ENCODE measurements around the gene PLTP.

The PLTP gene

DNA sequence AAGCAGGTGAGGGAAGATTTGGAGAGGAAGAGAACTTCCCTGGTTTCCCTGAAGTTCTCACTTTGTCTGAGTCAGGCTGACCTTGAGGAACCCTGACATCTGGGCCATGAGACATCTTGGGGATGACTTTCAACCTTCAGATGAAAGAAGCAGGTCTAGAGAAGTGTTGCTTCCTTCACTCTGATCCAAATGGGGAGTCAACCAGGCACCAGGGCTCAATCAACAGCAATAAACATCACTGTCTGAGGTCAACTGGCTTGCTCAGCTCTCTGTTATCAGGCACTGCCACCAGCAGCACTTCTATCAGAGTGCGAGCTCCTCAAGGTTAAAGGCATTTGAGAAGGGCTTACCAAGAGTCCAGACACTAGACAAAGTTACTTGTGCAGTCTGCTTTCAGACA is 61.0 kb downstream of the PLTP start:
- DNase-seq (ENCODE audit: low spot score) (no peak), ATAC-seq (ENCODE audit: low read depth) (peak; percentile 6; the same call in 1 of the 3 replicates)
- no peaks in the 10 kb centered on the region for H3K9me3 ChIP-seq (ENCODE audit: severe bottlenecking)
- peaks cover 66% of the 10 kb centered on the region for H3K36me3 ChIP-seq (ENCODE audit: low read depth)
- H3K4me3 ChIP-seq (ENCODE audit: severe bottlenecking): no peak overlapping the region
- no peaks in the 10 kb centered on the region for H3K4me1 ChIP-seq (ENCODE audit: insufficient read depth, poor library complexity, severe bottlenecking)
- no peaks in the 10 kb centered on the region for H3K27me3 ChIP-seq (ENCODE audit: insufficient read depth, poor library complexity, severe bottlenecking)
- TF ChIP-seq, protein P1, sequence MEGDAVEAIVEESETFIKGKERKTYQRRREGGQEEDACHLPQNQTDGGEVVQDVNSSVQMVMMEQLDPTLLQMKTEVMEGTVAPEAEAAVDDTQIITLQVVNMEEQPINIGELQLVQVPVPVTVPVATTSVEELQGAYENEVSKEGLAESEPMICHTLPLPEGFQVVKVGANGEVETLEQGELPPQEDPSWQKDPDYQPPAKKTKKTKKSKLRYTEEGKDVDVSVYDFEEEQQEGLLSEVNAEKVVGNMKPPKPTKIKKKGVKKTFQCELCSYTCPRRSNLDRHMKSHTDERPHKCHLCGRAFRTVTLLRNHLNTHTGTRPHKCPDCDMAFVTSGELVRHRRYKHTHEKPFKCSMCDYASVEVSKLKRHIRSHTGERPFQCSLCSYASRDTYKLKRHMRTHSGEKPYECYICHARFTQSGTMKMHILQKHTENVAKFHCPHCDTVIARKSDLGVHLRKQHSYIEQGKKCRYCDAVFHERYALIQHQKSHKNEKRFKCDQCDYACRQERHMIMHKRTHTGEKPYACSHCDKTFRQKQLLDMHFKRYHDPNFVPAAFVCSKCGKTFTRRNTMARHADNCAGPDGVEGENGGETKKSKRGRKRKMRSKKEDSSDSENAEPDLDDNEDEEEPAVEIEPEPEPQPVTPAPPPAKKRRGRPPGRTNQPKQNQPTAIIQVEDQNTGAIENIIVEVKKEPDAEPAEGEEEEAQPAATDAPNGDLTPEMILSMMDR (IDR thresholded peaks at IDR 0.05; ENCODE audit: poor library complexity, severe bottlenecking): no peak
- H3K27ac ChIP-seq (ENCODE audit: poor library complexity, severe bottlenecking): no peak overlapping the region

DNA sequence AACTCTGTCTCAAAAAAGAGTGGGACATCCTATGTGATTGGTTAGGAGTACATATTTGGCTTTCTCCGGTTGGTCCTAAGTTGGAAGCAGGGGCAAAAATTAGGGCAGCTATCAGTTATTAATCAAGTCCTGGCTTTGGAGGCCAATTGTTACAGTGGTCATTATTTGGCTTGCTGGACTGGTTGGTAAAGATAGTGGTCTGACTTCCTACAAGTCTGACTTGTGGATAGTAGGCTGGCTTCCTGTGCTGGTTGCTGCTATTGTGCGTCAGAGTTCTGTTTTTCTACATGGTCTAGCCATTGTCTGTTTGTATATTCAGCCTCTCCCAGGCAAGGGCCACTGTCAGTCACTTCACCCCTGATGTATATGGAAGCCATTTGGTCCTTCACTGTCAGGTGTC is 61.7 kb downstream of the PLTP start:
- Histone ChIP-seq H3K27ac (ENCODE audit: poor library complexity, severe bottlenecking) (no peak overlapping the region), H3K36me3 (ENCODE audit: low read depth) (peaks cover 70% of the 10 kb centered on the region), H3K27me3 (ENCODE audit: insufficient read depth, poor library complexity, severe bottlenecking) (no peaks in the 10 kb centered on the region), H3K9me3 (ENCODE audit: severe bottlenecking) (no peaks in the 10 kb centered on the region), H3K4me3 (ENCODE audit: severe bottlenecking) (no peak overlapping the region), H3K4me1 (ENCODE audit: insufficient read depth, poor library complexity, severe bottlenecking) (no peaks in the 10 kb centered on the region)
- no peak for ATAC-seq (ENCODE audit: low read depth)
- TF ChIP-seq, protein P1 (IDR thresholded peaks at IDR 0.05; ENCODE audit: poor library complexity, severe bottlenecking): no peak
- no peak for DNase-seq (ENCODE audit: low spot score)

DNA sequence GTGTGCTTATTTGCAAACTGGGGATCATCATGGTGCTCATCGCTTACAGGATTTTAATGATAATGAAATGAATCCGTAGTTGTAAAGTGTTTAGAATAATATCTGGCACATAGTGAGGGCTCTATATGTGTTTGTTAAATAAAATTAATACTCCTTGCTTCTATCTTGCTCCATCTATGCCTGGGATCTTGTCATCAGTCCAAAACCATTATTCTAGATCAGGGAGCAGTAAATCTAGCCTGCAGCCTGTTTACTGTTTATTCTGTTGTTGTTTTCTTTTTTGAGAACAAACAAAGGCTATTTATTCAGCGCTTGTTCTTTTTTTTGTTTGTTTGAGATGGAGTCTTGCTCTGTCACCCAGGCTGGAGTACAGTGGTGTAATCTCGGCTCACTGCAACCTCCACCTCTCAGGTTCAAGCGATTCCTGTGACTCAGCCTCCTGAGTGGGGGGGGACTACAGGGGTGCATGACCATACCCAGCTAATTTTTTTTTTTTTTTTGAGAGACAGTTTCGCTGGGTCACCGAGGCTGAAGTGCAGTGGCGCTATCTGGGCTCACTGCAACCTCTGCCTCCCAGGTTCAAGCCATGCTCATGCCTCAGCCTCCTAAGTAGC is 62.9 kb downstream of the PLTP start:
- Histone ChIP-seq H3K4me1 (ENCODE audit: insufficient read depth, poor library complexity, severe bottlenecking) (no peaks in the 10 kb centered on the region), H3K27me3 (ENCODE audit: insufficient read depth, poor library complexity, severe bottlenecking) (no peaks in the 10 kb centered on the region), H3K36me3 (ENCODE audit: low read depth) (peaks cover 70% of the 10 kb centered on the region), H3K27ac (ENCODE audit: poor library complexity, severe bottlenecking) (no peak overlapping the region), H3K4me3 (ENCODE audit: severe bottlenecking) (no peak overlapping the region), H3K9me3 (ENCODE audit: severe bottlenecking) (no peaks in the 10 kb centered on the region)
- DNase-seq (ENCODE audit: low spot score): no peak
- ATAC-seq (ENCODE audit: low read depth): 0 out of 3 replicates have a peak, but pooled peaks have one; percentile 11
- TF ChIP-seq, protein P1 (IDR thresholded peaks at IDR 0.05; ENCODE audit: poor library complexity, severe bottlenecking): no peak
